GM19238 (cell line): ENCODE measurements around the gene NEURL3.
"Not testable (repeated sequence)": the region's sequence is repeated elsewhere in the genome, so short reads cannot be mapped to it uniquely, and the experiment has no call there.

Experiments
- DNase-seq: peaks from one replicate; pipeline ENCODE4 v3.0.0; 2011; ENCODE audit warnings: low spot score; ENCODE audit not compliant: insufficient read length

NEURL3 gene, protein sequence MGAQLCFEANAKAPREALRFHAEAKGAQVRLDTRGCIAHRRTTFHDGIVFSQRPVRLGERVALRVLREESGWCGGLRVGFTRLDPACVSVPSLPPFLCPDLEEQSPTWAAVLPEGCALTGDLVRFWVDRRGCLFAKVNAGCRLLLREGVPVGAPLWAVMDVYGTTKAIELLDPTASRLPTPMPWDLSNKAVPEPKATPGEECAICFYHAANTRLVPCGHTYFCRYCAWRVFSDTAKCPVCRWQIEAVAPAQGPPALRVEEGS

GRCh38 chr2:96505231-96505889 lies at the start of gene NEURL3:
NEURL3 (minus strand) TSS chr2:96505357; CDS start chr2:96505286, 71 bp downstream.
- DNase-seq: no peak

GRCh38 chr2:96554293-96555145 lies 49.4 kb upstream of the NEURL3 start:
- peak; percentile 63 for DNase-seq

GRCh38 chr2:96553957-96554292 lies 48.8 kb upstream of the NEURL3 start:
- DNase-seq: not testable (repeated sequence)

DNA sequence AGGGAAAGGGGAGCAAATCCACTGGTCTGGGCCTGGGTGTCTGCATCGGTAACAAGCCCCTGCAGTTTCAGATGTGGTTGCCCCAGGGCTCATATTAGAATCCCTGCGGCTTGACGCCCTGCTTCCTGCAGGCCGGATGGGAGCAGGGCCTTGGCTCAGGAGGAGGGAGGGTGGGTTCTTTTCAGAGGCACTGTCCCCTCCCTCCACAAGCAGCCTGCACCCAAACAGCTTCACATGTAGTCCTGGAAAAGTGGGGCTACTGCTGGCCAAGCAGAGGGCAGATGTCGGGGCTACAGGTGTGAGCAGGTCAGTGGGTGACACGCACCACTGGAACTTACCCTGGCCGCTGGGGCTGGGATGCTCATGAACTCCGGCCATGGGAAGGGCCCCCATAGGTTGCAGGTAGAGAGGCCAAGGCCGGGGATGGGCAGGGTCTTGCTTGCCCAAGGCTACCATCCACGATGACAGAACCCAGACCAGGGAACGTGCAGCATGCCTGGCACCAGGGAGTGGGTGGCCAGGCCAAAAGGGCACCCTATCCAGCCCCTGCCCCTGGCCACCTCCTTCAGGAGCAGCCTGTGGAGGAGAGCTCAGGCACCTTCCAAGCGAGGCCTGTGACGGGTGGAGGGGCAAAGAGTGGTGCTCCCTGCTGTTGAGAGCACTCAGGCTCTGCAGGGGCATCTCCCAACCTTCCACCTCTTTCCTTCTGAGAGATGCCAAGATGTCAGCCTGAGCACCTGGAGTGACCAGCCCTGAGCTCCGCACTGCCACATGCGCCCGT lies 48.2 kb upstream of the NEURL3 start:
- DNase-seq: no peak

DNA sequence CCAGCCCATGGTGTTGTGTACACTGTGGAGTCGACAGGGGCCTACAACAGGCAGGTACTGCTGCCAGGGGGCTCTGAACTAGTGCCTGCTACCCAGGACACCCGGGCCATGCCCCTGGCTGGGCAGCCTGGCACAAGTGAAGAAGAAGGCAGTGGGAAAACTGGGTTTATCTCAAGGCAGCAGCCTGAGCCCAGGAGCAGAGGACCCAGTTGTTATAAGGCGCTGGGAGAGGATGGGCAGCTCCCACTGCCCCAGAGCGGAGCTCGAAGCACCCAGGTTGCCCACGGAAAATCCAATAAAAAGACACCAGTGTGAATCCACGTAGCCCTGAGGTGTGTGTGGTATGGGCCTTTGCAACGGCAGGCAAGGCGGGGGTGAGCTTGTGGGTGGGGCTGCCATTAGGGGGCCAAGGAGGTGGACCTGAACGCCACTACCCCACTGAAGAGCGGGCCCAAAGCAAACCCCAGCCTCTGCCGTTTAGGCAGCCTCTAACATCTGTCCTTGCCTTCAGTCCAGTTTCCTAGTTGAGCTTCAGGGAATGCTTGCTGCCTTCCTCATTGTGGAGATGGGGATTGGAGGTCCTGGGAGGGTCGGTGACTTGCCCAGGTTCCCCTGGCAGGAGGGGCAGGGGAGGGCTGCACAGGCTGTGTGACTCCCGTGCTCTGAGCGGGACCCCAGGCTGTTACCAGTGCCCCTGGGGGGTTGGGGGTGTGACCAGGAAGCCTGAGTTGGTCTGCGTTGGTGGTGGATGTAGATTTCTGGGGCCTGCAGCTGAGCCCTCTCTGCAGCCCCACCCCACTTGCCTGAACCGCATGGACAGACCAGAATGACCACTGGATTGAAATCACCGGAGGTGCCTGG lies 47.4 kb upstream of the NEURL3 start:
- no peak for DNase-seq

DNA sequence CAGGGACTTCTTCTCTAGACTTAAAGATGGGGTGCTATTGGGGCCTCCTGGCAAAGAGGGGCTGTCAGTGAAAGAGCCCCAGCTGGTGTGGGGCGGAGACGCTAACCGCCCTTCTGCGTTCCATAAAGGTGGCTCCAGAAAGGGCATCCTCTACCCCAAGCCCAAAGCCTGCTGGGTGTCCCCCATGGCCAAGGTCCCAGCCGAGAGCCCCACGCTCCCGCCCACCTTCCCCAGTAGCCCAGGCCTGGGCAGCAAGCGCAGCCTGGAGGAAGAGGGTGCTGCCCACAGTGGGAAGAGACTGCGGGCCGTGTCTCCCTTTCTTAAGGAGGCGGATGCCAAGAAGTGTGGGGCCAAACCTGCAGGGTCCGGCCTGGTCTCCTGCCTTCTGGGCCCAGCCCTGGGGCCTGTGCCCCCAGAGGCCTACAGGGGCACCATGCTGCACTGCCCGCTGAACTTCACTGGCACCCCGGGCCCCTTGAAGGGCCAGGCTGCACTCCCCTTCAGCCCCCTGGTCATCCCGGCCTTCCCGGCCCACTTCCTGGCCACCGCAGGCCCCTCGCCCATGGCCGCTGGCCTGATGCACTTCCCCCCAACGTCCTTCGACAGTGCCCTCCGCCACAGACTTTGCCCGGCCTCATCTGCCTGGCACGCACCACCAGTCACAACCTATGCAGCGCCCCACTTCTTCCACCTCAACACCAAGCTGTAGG lies 46.6 kb upstream of the NEURL3 start:
- no peak for DNase-seq

- no peak for DNase-seq
Measured at GRCh38 chr2:96550787-96551604, 45.8 kb upstream of the NEURL3 start.

- DNase-seq: no peak
Measured at GRCh38 chr2:96549967-96550786, 45.0 kb upstream of the NEURL3 start.

DNA sequence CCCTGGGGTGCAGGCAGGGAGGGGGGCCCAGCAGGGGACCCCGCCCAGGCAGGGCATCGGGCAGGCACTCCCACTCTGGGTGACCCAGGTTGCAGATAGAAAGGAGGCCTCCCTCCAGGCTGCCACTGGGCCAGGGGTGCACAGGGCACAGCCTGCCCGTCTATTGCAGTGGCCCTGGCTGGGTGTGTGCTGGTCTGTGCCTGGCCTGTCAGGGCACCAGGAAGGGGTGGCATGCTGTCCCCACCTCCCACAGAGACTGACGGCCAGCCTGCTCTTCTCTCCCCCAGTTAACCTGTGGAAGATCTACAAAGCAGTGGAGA lies 44.3 kb upstream of the NEURL3 start:
- no peak for DNase-seq

- no peak for DNase-seq
Measured at GRCh38 chr2:96548558-96549465, 43.7 kb upstream of the NEURL3 start.

GRCh38 chr2:96547731-96548171 lies 42.6 kb upstream of the NEURL3 start:
- no peak for DNase-seq

GRCh38 chr2:96547203-96547641 lies 42.1 kb upstream of the NEURL3 start:
- DNase-seq: no peak

GRCh38 chr2:96546797-96547196 lies 41.6 kb upstream of the NEURL3 start:
- no peak for DNase-seq

DNA sequence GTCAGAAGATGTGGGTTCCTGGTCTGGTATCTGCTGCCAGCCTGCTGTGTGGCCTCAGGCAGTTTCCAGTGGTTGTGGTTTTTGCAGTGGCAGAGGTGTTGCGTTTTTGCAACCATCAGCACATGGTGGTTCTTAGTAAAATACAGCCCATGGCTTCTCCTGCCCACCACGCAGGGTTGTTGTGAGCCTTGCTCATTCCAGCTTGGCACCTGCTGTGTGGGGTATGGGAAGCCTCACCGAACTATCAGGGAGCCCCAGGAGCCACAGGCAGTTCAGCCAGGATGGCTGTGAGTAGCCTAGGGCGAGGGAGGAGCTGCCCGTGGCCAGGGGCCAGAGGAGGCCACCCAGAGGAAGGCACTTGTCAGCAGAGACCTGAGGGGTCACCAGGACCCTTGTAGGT lies 41.2 kb upstream of the NEURL3 start:
- no peak for DNase-seq

- DNase-seq: no peak
Measured at GRCh38 chr2:96542357-96542977, 37.3 kb upstream of the NEURL3 start.

DNA sequence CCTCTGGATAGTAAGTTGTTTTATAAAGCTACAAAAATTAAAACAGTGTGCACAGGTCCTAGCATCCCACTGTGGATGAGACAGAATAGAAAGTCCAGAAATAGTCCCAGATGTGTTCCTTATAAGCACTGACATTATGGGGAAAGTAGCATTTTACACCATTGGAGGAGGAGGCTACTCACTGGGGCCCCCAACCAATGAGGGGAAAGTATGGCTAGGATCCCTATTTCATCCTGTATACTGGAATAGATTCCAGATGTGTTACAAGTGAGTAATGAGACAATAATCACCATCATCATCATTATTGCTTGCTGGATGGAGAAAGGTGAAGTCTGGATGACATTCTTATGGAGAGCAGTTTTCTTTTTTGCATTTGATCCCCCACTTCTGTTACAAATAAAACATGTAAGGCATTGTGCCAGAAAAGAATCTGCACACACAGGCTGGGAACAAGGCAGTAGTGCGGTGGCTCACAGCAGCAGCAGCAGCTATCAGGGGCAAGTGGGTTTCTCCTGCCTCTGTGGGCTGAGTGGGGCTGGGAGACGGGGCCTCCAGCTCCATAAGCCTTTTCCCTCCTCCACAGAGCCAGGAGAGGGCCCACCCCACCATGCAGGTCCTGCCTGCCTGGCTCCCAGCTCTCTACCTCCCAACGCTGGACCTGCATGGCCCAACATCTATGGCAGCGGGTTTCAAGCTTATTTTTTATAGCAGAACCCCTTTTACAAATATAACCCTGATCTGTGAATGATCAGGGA lies 36.4 kb upstream of the NEURL3 start:
- no peak for DNase-seq
